GM18870 (cell line): Measurements from ENCODE around the gene BCL2L1.
A peak's percentile ranks its signal among the peaks of the same experiment; 100 is the strongest.

Source experiments
- ATAC-seq: cut with Tn5 transposase; IDR thresholded peaks from one replicate; pipeline ENCODE4 v1.9.1; 2021; ENCODE audit warnings: moderate library complexity; ENCODE audit not compliant: unreplicated experiment

BCL2L1 gene

GRCh38 chr20:31694842-31695593 lies 27.6 kb downstream of the BCL2L1 start:
- ATAC-seq = no peak

GRCh38 chr20:31693987-31694661 lies 28.5 kb downstream of the BCL2L1 start:
- ATAC-seq = no peak

GRCh38 chr20:31693402-31693801 lies 29.3 kb downstream of the BCL2L1 start:
- no peak for ATAC-seq

GRCh38 chr20:31691646-31692275 lies 30.9 kb downstream of the BCL2L1 start:
- peak; percentile 51 for ATAC-seq

GRCh38 chr20:31690124-31690666 lies 32.5 kb downstream of the BCL2L1 start:
- ATAC-seq = no peak

GRCh38 chr20:31689141-31689540 lies 33.5 kb downstream of the BCL2L1 start:
- no peak for ATAC-seq

GRCh38 chr20:31687777-31688176 lies 34.9 kb downstream of the BCL2L1 start:
- ATAC-seq = no peak

GRCh38 chr20:31685853-31686643 lies 36.6 kb downstream of the BCL2L1 start:
- ATAC-seq = no peak

- ATAC-seq = peak; percentile 43
Observed at GRCh38 chr20:31684153-31685015, 38.3 kb downstream of the BCL2L1 start.

GRCh38 chr20:31682927-31683326 lies 39.7 kb downstream of the BCL2L1 start:
- ATAC-seq = no peak

GRCh38 chr20:31682352-31682751 lies 40.3 kb downstream of the BCL2L1 start:
- no peak for ATAC-seq

- no peak for ATAC-seq
Observed at GRCh38 chr20:31681769-31682168, 40.9 kb downstream of the BCL2L1 start.

GRCh38 chr20:31681128-31681727 lies 41.4 kb downstream of the BCL2L1 start:
- ATAC-seq = no peak

GRCh38 chr20:31680286-31681127 lies 42.2 kb downstream of the BCL2L1 start:
- no peak for ATAC-seq

- no peak for ATAC-seq
Observed at GRCh38 chr20:31679357-31680285, 43.0 kb downstream of the BCL2L1 start.

GRCh38 chr20:31678389-31679356 lies 44.0 kb downstream of the BCL2L1 start:
- ATAC-seq = no peak
